Peyer's patch (tissue), 4 donors: ENCODE results near the gene MMP21.

Source experiments
- CTCF ChIP-seq, 6 experiments: fragments of 450-650 bp in 4 of 6; fragments of 200-600 bp in 2 of 6; sonication (generic) in 1 of 6; IDR thresholded peaks; one replicate each; pipeline ENCODE4 v1.5.1; 2017 to 2019; ENCODE audit warnings: antibody characterized with exemption in 6 of 6, mild to moderate bottlenecking in 3 of 6, moderate library complexity in 1 of 6
- POLR2A ChIP-seq, 2 donors: fragments of 450-650 bp; IDR thresholded peaks; one replicate each; pipeline ENCODE4 v1.5.1; 2017; ENCODE audit warnings: antibody characterized with exemption in 2 of 2, mild to moderate bottlenecking in 2 of 2, moderate library complexity in 2 of 2

- no peak for TF ChIP-seq POLR2A (IDR thresholded peaks at IDR 0.05)
- TF ChIP-seq CTCF (IDR thresholded peaks at IDR 0.05) = no peak
Observed at GRCh38 chr10:125773687-125774543, 1.7 kb downstream of the MMP21 start.
